GM19025 (cell line): ENCODE data around the gene CDK9.
"Not testable (repeated sequence)": the region's sequence is repeated elsewhere in the genome, so short reads cannot be mapped to it uniquely, and the experiment has no call there.

Source experiments
- ATAC-seq: cut with Tn5 transposase; IDR thresholded peaks from one replicate; pipeline ENCODE4 v1.9.1; 2021; ENCODE audit warnings: mild to moderate bottlenecking, low read depth, moderate library complexity; ENCODE audit not compliant: unreplicated experiment

The CDK9 gene

DNA sequence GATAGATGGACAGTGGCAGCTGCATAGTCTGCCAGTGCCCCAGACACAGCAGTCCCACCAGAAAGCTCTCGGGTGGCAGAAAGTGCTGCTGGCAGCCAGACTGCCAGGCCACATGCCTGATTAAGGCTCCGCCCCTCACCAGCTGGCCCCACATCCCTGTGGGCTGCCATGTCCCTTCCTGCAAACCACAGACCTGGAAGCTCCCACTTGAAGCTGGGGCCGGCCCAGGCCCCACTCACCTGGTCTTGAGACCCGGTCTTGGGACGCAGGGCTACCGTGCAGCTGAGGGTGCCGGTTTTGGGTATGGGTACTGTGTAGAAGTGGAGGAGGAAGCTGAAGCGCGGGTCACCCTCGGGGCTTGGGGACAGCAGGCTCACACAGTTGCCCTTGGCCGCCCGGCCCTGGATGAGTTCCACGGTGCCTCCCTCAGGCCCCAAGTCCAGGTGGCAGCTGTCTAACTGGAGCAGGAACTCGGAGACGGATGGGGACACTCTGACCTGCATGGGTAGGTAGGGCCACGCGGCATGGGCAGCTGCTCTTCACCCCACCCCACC is 32.1 kb downstream of the CDK9 start:
- no peak for ATAC-seq

DNA sequence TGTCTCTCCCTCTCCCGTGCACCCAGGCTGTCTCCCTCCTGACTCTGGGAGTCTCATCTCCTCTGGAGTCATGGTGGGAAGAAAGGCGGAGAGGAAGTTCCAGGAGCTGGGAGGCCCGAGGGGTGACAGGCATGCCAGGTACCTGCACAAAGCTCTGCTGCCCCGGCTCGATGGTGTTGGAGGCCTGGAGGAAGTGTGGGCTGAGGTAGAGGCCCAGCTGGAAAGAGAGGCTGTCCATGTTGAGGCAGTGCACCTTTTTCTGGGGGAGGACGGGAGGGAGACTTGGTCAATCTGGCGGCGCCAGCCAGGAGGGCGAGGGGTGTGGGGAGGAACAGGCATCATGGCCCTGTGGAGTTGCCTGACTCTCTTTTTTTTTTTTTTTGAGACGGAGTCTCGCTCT is 32.7 kb downstream of the CDK9 start:
- ATAC-seq, result no peak

GRCh38 chr9:127822108-127822507 is 36.3 kb downstream of the CDK9 start:
- ATAC-seq, result no peak

- ATAC-seq, result no peak
Observed at GRCh38 chr9:127825319-127826051, 39.7 kb downstream of the CDK9 start.

DNA sequence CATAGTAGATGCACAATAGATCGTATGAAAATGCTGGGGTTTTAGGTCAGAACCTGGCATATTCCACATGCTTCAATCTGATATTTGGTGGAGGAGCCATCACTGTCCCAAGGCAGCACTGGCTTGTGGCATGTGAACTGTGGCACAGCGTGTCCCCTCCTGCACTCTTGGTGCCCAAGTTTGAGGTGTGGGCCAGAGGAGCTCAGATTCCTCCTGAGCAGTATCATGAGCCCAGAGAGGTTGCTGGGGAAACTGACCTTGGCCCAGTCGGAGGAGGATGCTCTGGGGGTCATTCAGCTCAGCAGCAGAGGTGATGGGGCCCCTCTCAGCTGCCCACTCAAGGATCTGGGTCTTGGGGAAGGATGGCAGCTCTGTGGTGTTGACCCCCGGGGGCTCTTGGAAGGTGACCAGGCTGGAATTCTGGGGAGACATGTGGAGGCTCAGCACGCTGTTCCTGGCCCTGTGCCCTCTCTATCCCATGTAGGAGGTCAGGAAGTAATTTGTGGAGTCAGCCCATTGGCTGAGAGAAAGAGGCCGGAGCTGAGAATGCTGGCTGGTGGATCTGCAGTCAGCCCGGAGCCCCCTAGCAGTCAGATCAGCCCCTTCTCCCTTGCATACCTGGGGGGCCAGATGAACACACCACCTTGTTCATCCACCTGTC is 40.5 kb downstream of the CDK9 start:
- no peak for ATAC-seq

DNA sequence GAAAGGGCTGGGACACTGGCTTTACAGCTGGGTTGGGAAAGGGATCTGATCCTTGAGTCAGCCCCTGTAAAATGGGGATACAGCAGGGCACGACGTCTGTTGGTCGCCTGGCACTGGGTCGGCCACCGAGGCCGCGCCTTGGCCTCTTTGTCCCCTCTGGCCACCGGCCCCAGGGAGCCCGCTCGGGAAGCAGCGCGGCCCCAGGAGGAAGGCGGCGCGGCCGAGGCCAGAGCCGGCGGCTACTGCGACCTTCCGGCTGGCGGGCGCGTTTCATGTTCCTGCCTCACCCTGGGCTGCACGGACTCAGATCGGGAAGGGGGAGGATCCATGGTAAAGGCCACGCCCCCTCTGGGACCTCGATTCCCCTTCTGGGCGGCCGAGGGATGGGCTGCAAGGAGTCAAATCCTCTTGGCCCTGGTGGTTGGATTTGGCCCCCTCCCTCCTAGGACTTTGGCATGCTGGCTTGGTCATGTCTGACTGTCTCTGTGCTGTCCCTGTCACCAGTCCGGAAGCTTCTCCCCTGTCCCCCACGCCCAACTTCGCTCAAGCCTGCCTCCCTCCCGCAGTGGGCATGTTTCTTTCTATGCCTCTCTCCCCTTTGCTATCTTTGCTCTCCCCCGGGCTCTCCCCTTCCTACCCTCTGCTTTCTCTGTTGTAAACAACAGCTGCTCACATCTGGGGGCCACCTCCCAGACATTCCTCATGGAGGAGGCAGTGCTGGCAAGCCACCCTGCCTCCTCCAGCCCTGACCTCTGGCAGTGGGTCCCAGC is 42.6 kb downstream of the CDK9 start:
- no peak for ATAC-seq

DNA sequence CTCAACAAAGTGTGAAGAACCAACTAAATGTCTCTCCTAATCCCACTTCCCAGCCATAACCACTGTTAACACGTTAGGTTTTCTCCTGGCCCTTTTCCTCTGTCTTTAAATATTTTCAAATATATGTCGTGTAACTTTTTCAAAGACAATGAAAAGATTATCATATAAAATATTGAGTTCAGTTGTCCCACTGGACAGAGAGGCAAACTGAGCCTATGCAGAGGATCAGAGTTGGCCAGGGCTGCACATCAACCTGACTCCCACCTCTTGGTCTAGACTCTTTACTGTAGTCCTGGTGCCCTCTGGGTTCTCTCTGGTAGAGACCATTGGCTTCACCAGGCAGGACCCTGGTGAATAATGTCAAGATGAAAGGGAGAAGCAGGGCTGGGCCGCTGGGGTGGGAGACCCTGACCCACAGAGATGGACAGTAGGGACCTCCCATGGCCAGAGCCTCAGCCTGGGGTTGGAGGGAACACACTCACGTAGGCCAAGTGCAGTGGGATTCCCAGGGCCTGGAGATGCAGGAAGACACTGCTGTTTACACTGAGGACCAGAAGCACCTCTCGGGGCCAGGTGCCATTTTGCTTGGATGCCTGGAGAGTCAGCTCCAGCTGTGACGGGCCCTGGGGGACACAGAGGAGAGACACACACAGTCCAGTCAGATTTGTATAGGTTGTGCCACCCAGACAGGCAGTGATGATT is 43.5 kb downstream of the CDK9 start:
- ATAC-seq, result no peak

DNA sequence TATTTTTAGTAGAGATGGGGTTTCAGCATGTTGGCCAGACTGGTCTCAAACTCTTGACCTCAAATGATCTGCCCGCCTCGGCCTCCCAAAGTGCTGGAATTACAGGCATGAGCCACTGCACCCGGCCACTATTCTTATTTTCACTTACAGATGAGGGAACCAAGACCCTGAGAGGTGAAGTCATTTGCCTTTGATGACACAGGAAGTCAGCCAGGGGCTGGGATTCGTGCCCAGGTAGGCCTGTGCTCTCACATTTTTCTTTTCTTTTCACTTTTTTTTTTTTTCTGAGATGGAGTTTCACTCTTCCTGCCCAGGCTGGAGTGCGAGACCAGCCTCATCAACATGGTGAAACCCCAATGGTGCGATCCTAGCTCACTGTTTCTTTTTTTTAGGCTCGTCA is 46.4 kb downstream of the CDK9 start:
- ATAC-seq, result no peak

DNA sequence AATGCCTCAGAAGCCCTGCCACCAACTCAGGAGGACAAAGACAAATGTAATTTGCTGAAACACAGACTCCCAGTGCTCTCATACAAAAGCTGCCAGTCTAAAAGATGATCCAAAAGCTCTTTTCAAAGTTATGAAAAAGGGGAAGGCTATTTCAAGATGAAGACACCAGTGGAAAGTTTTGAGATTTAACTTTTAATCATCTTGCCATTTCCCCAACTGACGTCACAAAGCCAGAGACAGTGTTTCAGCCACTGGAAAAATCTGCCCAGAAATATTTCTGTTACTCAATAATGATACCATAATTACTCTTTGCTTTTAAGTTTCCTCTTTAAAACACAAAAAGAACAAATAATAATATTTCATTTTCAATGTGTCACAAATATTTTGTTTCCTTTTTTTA is 47.7 kb downstream of the CDK9 start:
- ATAC-seq, result no peak

DNA sequence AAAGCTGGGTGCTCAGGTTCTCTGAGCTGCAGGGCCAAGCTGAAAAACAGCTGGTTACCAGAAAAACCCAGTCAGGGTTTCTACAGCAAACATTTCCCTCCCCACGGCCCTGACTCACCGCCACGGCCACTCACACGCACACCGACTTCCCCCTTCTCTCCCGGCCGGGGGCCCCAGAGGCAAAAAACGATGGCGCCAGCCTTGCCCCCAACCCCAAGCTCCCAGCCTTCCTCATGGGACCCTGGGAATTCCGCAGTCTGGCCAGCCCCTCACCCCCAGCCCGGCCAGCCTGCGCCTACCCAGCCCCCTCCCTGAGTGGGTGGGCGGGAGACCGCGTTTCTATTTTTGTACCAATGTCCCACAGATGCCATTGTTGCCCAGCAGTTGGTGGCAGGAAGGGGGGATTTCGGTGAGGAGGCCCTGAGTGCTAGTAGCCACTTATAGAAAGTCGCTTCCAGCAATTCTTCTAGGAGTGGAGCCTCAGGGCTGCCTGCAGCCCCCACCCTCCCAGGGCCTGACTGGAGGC is 50.2 kb downstream of the CDK9 start:
- ATAC-seq, result no peak

DNA sequence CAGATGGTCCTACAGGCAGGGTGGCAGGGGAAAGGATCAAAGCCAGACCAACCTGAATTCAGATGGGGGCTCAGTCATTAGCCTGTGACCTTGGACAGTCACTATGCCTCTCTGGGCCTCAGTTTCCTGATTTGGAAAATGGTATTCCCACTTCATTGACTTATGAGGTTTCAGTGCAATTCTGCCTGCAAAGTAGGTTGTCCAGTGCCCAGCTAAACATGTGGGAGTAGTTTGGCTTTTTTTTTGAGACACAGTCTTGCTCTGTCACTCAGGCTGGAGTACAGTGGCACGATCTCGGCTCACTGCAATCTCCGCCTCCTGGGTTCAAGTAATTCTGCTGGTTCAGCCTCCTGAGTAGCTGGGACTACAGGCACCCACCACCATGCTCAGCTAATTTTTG is 50.7 kb downstream of the CDK9 start:
- ATAC-seq, result not testable (repeated sequence)

GRCh38 chr9:127837346-127837745 is 51.5 kb downstream of the CDK9 start:
- no peak for ATAC-seq

GRCh38 chr9:127838375-127839078 is 52.7 kb downstream of the CDK9 start:
- ATAC-seq, result no peak
